GM19099 (cell line): ENCODE results near the gene GABBR2.

Source experiments
- POLR2A ChIP-seq: IDR thresholded peaks from 3 replicates; pipeline ENCODE4 v1.6.1; 2011; ENCODE audit warnings: low read depth; ENCODE audit not compliant: insufficient read length; ENCODE audit errors: extremely low read depth

The GABBR2 gene

GRCh38 chr9:98344581-98344980 lies 364.2 kb downstream of the GABBR2 start:
- no peak for TF ChIP-seq POLR2A

- TF ChIP-seq POLR2A: no peak
Measured at GRCh38 chr9:98342820-98343210, 365.9 kb downstream of the GABBR2 start.

GRCh38 chr9:98342098-98342819 lies 366.5 kb downstream of the GABBR2 start:
- TF ChIP-seq POLR2A: no peak

- TF ChIP-seq POLR2A: no peak
Measured at GRCh38 chr9:98341157-98342097, 367.3 kb downstream of the GABBR2 start.

- TF ChIP-seq POLR2A: no peak
Measured at GRCh38 chr9:98339987-98340800, 368.5 kb downstream of the GABBR2 start.

- no peak for TF ChIP-seq POLR2A
Measured at GRCh38 chr9:98335661-98336060, 373.1 kb downstream of the GABBR2 start.

GRCh38 chr9:98334796-98335195 lies 373.9 kb downstream of the GABBR2 start:
- TF ChIP-seq POLR2A: no peak

GRCh38 chr9:98333703-98334582 lies 374.8 kb downstream of the GABBR2 start:
- TF ChIP-seq POLR2A: no peak

GRCh38 chr9:98332405-98332831 lies 376.3 kb downstream of the GABBR2 start:
- no peak for TF ChIP-seq POLR2A

- no peak for TF ChIP-seq POLR2A
Measured at GRCh38 chr9:98331536-98332259, 377.0 kb downstream of the GABBR2 start.

GRCh38 chr9:98330831-98331230 lies 377.9 kb downstream of the GABBR2 start:
- TF ChIP-seq POLR2A: no peak

- no peak for TF ChIP-seq POLR2A
Measured at GRCh38 chr9:98329904-98330303, 378.8 kb downstream of the GABBR2 start.

GRCh38 chr9:98329281-98329680 lies 379.5 kb downstream of the GABBR2 start:
- no peak for TF ChIP-seq POLR2A

GRCh38 chr9:98328770-98329169 lies 380.0 kb downstream of the GABBR2 start:
- no peak for TF ChIP-seq POLR2A

GRCh38 chr9:98328141-98328540 lies 380.6 kb downstream of the GABBR2 start:
- no peak for TF ChIP-seq POLR2A
